Gastrocnemius medialis (tissue), 4 donors: Measurements from ENCODE around the gene ST7. TPM values are rescaled to one million over a fixed set of nuclear protein-coding genes. Genes with fewer than 3 reads are reported as not detected.

Experiments used
- ATAC-seq, 2 donors: fragments of 150-250 bp; one replicate each; pipeline ENCODE4 v1.9.1; 2016
- DNase-seq, 2 donors: peaks; one replicate each; pipeline ENCODE4 v3.0.0-alpha.2; 2019
- H3K27ac ChIP-seq, 4 donors: fragments of 200-600 bp; sonication (generic); 1 replicate in 1 of 4; 2 replicates in 3 of 4; pipeline ENCODE4 v1.5.1; 2016 to 2018; ENCODE audit warnings: mild to moderate bottlenecking in 2 of 4, moderate library complexity in 1 of 4
- H3K27me3 ChIP-seq, 3 donors: fragments of 200-600 bp; sonication (generic) in 2 of 3; 1 replicate in 1 of 3; 2 replicates in 2 of 3; pipeline versions ENCODE4 v1.5.1 to v1.6.0; 2016 to 2019; ENCODE audit warnings: mild to moderate bottlenecking in 1 of 3, moderate library complexity in 1 of 3
- H3K36me3 ChIP-seq, 2 donors: fragments of 200-600 bp; sonication (generic) in 1 of 2; one replicate each; pipeline ENCODE4 v1.5.1; 2017 to 2018
- H3K4me1 ChIP-seq, 2 donors: fragments of 200-600 bp; sonication (generic) in 1 of 2; one replicate each; pipeline ENCODE4 v1.5.1; 2016 to 2017; ENCODE audit warnings: mild to moderate bottlenecking in 2 of 2
- H3K4me3 ChIP-seq, 4 donors: fragments of 200-600 bp; sonication (generic) in 3 of 4; 1 replicate in 1 of 4; 2 replicates in 3 of 4; pipeline ENCODE4 v1.5.1; 2016 to 2019; ENCODE audit warnings: mild to moderate bottlenecking in 2 of 4
- H3K9me3 ChIP-seq, 3 donors: fragments of 200-600 bp; sonication (generic) in 2 of 3; 1 replicate in 1 of 3; 2 replicates in 2 of 3; pipeline ENCODE4 v1.5.1; 2016 to 2019
- POLR2A ChIP-seq, 2 donors: fragments of 450-650 bp; IDR thresholded peaks; one replicate each; pipeline ENCODE4 v1.6.1; 2017; ENCODE audit warnings: antibody characterized with exemption in 2 of 2, mild to moderate bottlenecking in 2 of 2, moderate library complexity in 2 of 2
- in situ Hi-C, 4 donors: fragments of 200-750 bp; cut with MboI; loops; one replicate each; pipeline versions ENCODE4 v1.15.0 to v1.8.0; 2017; ENCODE audit warnings: low sequenced_read_pairs in 4 of 4
- intact Hi-C: fragments of 100-400 bp; cut with DNase I; formaldehyde crosslinking; loops from one replicate; pipeline ENCODE4 v1.15.1; 2023; ENCODE audit warnings: low total_unique reads
- total RNA-seq, 4 donors: library from RNA; depleted of rRNA; stranded (reverse); fragments of >200 nt; gene quantifications; one replicate each; pipeline versions ENCODE4 v1.1.0 to v1.2.3, GENCODE V29; 2016
- TF ChIP-seq, protein P1 (sequence below), 5 experiments: fragments of 450-650 bp in 3 of 5; fragments of 200-600 bp in 2 of 5; sonication (generic) in 2 of 5; IDR thresholded peaks in 4 of 5; conservative IDR thresholded peaks in 1 of 5; 1 replicate in 4 of 5; 2 replicates in 1 of 5; pipeline ENCODE4 v1.5.1; 2016 to 2019; ENCODE audit warnings: antibody characterized with exemption in 5 of 5, mild to moderate bottlenecking in 3 of 5, moderate library complexity in 3 of 5

The ST7 gene
- total RNA-seq, 4 donors from 2014 or later: 5.5 to 14.5 (median 11.9) TPM

DNA sequence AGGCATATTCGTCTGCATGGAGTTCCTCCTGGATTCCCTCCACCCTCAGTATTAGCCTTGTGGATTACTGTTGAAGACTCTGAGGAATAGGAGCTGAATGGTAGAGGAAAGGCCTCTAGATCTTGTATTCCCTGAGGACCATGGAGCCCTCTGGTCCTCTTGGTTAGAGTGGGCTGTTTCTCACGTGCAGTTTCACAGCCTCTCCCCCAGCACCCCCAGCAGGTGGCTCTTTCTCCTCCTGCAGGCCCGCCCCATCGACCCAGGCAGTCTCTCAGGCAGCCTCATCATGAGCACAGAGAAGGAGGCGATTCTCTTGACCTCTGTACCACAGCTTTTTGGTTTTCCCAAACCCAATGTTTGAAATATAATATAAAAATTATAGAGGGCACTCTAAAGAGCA lies 267.5 kb downstream of the ST7 start:
- in situ Hi-C loops (no loop called here), intact Hi-C loops (no loop called here)
- Histone ChIP-seq H3K4me1 (no peaks in the 10 kb centered on the region), H3K27me3 (no peaks in the 10 kb centered on the region), H3K36me3 (peaks cover 0 to 14% of the 10 kb centered on the region in 2 donors), H3K4me3 (no peak overlapping the region), H3K9me3 (no peaks in the 10 kb centered on the region), H3K27ac (no peak overlapping the region)
- TF ChIP-seq POLR2A (IDR thresholded peaks at IDR 0.05): no peak
- TF ChIP-seq, protein P1, sequence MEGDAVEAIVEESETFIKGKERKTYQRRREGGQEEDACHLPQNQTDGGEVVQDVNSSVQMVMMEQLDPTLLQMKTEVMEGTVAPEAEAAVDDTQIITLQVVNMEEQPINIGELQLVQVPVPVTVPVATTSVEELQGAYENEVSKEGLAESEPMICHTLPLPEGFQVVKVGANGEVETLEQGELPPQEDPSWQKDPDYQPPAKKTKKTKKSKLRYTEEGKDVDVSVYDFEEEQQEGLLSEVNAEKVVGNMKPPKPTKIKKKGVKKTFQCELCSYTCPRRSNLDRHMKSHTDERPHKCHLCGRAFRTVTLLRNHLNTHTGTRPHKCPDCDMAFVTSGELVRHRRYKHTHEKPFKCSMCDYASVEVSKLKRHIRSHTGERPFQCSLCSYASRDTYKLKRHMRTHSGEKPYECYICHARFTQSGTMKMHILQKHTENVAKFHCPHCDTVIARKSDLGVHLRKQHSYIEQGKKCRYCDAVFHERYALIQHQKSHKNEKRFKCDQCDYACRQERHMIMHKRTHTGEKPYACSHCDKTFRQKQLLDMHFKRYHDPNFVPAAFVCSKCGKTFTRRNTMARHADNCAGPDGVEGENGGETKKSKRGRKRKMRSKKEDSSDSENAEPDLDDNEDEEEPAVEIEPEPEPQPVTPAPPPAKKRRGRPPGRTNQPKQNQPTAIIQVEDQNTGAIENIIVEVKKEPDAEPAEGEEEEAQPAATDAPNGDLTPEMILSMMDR (IDR thresholded peaks at IDR 0.05 in 4 of 5, conservative IDR thresholded peaks at IDR 0.05 in 1 of 5): no peak
- DNase-seq: no peak
- no peak for ATAC-seq

DNA sequence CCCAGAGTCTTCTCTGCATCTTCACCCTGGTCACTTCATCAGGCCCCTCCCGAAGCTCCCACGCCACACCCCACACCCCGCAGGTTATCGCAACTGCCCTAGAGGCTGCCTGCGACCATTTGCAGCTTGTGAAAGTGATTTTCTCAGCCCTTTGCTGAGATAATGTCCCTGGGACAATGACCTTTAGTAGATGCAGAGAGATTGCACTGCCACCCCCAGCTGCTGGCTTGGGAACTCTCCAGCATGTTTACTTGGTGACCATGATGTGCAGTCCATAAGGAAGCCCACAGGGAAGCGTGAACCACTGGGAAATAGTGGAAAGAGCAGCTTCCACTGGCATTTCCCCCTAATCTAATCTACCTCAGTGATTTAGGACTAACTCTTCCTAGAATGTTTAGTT lies 272.2 kb downstream of the ST7 start:
- Histone ChIP-seq H3K9me3 (no peaks in the 10 kb centered on the region), H3K4me3 (no peak overlapping the region), H3K4me1 (no peaks in the 10 kb centered on the region), H3K36me3 (no peaks in the 10 kb centered on the region), H3K27me3 (no peaks in the 10 kb centered on the region), H3K27ac (no peak overlapping the region)
- intact Hi-C loops: no loop called here
- ATAC-seq (no peak), DNase-seq (no peak)
- TF ChIP-seq POLR2A (IDR thresholded peaks at IDR 0.05): no peak
- TF ChIP-seq, protein P1 (IDR thresholded peaks at IDR 0.05 in 4 of 5, conservative IDR thresholded peaks at IDR 0.05 in 1 of 5): no peak
- in situ Hi-C loops: no loop called here

DNA sequence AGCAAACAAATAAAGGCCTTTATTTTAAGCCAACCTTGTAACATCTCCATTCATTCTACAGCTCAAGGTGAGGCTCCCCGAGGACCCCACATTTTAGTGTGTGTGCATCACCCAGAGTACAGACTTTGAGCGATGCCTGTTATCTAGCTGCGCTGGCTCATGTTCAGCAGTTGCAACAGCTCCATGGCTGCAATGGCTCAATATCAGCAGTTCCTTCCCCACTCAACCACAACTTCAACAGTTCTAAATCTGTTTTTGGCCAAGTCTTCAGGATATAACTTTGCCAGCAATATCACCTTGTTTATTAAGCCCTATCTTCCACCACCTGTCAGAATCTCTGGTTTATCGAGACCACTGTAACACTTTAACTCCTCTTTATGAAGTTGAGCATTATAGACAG lies 273.8 kb downstream of the ST7 start:
- TF ChIP-seq, protein P1 (IDR thresholded peaks at IDR 0.05 in 4 of 5, conservative IDR thresholded peaks at IDR 0.05 in 1 of 5): no peak
- TF ChIP-seq POLR2A (IDR thresholded peaks at IDR 0.05): no peak
- in situ Hi-C loops (no loop called here), intact Hi-C loops (no loop called here)
- H3K4me1 ChIP-seq: no peaks in the 10 kb centered on the region
- no peaks in the 10 kb centered on the region for H3K36me3 ChIP-seq
- no peak for ATAC-seq
- no peak overlapping the region for H3K4me3 ChIP-seq
- no peak overlapping the region for H3K27ac ChIP-seq
- DNase-seq: no peak
- no peaks in the 10 kb centered on the region for H3K27me3 ChIP-seq
- H3K9me3 ChIP-seq: no peaks in the 10 kb centered on the region

DNA sequence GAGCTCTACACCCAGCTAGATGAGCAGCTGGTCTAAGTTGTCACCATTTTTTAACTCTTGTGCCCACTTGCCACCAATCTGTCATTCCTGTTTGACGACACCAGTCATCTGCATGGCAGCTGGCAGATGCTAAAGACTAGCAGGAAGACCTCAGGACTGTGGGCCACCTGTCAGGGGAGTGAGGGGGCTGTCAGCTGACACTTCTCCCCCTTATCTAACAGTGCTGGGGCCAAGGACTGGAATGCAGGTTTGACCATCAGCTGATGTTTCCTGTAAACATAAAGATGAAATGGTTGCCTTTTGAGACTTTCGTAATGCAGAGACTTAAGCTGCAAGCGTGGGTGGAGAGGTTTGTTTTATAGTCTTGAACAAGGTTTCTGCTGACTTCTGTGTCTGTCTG lies 276.0 kb downstream of the ST7 start:
- no peaks in the 10 kb centered on the region for H3K27me3 ChIP-seq
- ATAC-seq (no peak), DNase-seq (no peak)
- intact Hi-C loops: no loop called here
- no peak for TF ChIP-seq POLR2A (IDR thresholded peaks at IDR 0.05)
- TF ChIP-seq, protein P1 (IDR thresholded peaks at IDR 0.05 in 4 of 5, conservative IDR thresholded peaks at IDR 0.05 in 1 of 5): no peak
- H3K4me3 ChIP-seq: no peak overlapping the region
- no peaks in the 10 kb centered on the region for H3K9me3 ChIP-seq
- H3K4me1 ChIP-seq: no peaks in the 10 kb centered on the region
- H3K36me3 ChIP-seq: no peaks in the 10 kb centered on the region
- in situ Hi-C loops: no loop called here
- H3K27ac ChIP-seq: no peak overlapping the region
